Measurements from ENCODE around the gene SHB.

The SHB gene

GRCh38 chr9:38074441-38074961 is 5.5 kb upstream of the SHB start:
- TF ChIP-seq POLR2AphosphoS5 (IDR thresholded peaks at IDR 0.05; ENCODE audit: low read depth, low read length), result no peak
- TF ChIP-seq REST (IDR thresholded peaks at IDR 0.05; ENCODE audit: insufficient read depth in 1 of 2, low read depth in 2 of 2, low read length in 2 of 2), result no peak
- TF ChIP-seq SIN3A (IDR thresholded peaks at IDR 0.05; ENCODE audit: borderline replicate concordance, insufficient read depth, low read length), result no peak
- TF ChIP-seq TAF1 (IDR thresholded peaks at IDR 0.05; ENCODE audit: borderline replicate concordance, insufficient read depth, low read length), result no peak

GRCh38 chr9:38073882-38074281 is 4.9 kb upstream of the SHB start:
- TF ChIP-seq POLR2AphosphoS5 (IDR thresholded peaks at IDR 0.05; ENCODE audit: low read depth, low read length) (no peak), FOXP2 (optimal IDR thresholded peaks at IDR 0.05; ENCODE audit: borderline replicate concordance, extremely low read depth, extremely low read length, insufficient read depth) (no peak), TAF1 (IDR thresholded peaks at IDR 0.05; ENCODE audit: borderline replicate concordance, insufficient read depth, low read length) (no peak), SIN3A (IDR thresholded peaks at IDR 0.05; ENCODE audit: borderline replicate concordance, insufficient read depth, low read length) (no peak), REST (IDR thresholded peaks at IDR 0.05; ENCODE audit: insufficient read depth in 1 of 2, low read depth in 2 of 2, low read length in 2 of 2) (no peak)

- TF ChIP-seq TAF1 (IDR thresholded peaks at IDR 0.05; ENCODE audit: borderline replicate concordance, insufficient read depth, low read length) (no peak), FOXP2 (optimal IDR thresholded peaks at IDR 0.05; ENCODE audit: borderline replicate concordance, extremely low read depth, extremely low read length, insufficient read depth) (no peak), REST (IDR thresholded peaks at IDR 0.05; ENCODE audit: insufficient read depth in 1 of 2, low read depth in 2 of 2, low read length in 2 of 2) (no peak), SIN3A (IDR thresholded peaks at IDR 0.05; ENCODE audit: borderline replicate concordance, insufficient read depth, low read length) (no peak), POLR2AphosphoS5 (IDR thresholded peaks at IDR 0.05; ENCODE audit: low read depth, low read length) (no peak)
Measured at GRCh38 chr9:38071470-38072134, 2.6 kb upstream of the SHB start.

GRCh38 chr9:38067859-38068681 is 957 bp downstream of the SHB start:
- TF ChIP-seq SIN3A (IDR thresholded peaks at IDR 0.05; ENCODE audit: borderline replicate concordance, insufficient read depth, low read length) (no peak), FOXP2 (optimal IDR thresholded peaks at IDR 0.05; ENCODE audit: borderline replicate concordance, extremely low read depth, extremely low read length, insufficient read depth) (no peak), TAF1 (IDR thresholded peaks at IDR 0.05; ENCODE audit: borderline replicate concordance, insufficient read depth, low read length) (no peak), REST (IDR thresholded peaks at IDR 0.05; ENCODE audit: insufficient read depth in 1 of 2, low read depth in 2 of 2, low read length in 2 of 2) (no peak), POLR2AphosphoS5 (IDR thresholded peaks at IDR 0.05; ENCODE audit: low read depth, low read length) (no peak)
